ENCODE results near the gene CNTNAP2. TPM values are rescaled to one million over a fixed set of nuclear protein-coding genes. Genes with fewer than 3 reads are reported as not detected.

Gene CNTNAP2
- total and polyA plus RNA-seq, 2 of the 4 experiments (the other 2 are of a cell fraction): not detected

DNA sequence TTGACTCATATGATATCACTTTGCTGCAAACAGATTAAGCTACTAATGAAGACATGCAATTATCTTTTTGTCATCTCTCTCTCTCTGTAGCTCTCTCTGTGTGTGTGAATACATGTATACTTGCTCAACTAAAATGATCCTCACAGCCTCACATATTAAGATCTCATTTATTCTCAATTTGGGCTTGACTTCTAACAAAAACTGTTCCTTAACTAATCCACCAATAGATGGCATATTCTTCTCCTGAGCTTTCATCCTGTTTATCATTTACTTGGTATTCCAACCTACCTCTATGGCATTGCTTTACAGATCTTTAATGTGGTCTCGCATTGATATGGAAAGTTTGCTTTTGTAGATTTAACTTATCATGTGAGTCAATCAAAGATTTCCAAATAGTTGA is 540.4 kb downstream of the CNTNAP2 start:
- no peak overlapping the region for H3K18ac ChIP-seq (ENCODE audit: low read depth, low read length)
- H3K4me2 ChIP-seq (ENCODE audit: low read depth, low read length): no peak overlapping the region
- H2BK5ac ChIP-seq (ENCODE audit: low read depth, low read length, poor library complexity, severe bottlenecking): no peak overlapping the region
- no peak overlapping the region for H3K56ac ChIP-seq (ENCODE audit: extremely low read depth, insufficient read depth, low read length)
- H2AFZ ChIP-seq (replicated peaks; ENCODE audit: low read length, poor library complexity): no peak overlapping the region
- H3K23ac ChIP-seq (ENCODE audit: low read depth, low read length): no peak overlapping the region
- CTCF ChIA-PET: no interaction called here
- BruUV-seq (replicated peaks): no TSS peak
- no peak for ATAC-seq (ENCODE audit: low read depth)
- no peak overlapping the region for H3K4me3 ChIP-seq (ENCODE audit: insufficient read depth, low read depth, low read length)
- no CpG with 5 or more reads among the region's 1 CpG for WGBS, 2 experiments (ENCODE audit: extremely low coverage in 2 of 2, insufficient read length in 1 of 2)
- H2BK120ac ChIP-seq (ENCODE audit: low read depth, low read length): no peak overlapping the region
- H3K14ac ChIP-seq (replicated peaks; ENCODE audit: low read depth, low read length): no peak overlapping the region
- H2AK9ac ChIP-seq (replicated peaks; ENCODE audit: low read depth, low read length, poor library complexity): no peak overlapping the region
- H3K4ac ChIP-seq (ENCODE audit: low read depth, low read length): no peak overlapping the region
- TF ChIP-seq FOS (IDR thresholded peaks at IDR 0.05; ENCODE audit: low read depth, low read length) (no peak), MXI1 (IDR thresholded peaks at IDR 0.05; ENCODE audit: borderline replicate concordance, low read depth, low read length) (no peak), CHD1 (IDR thresholded peaks at IDR 0.05; ENCODE audit: low read depth, low read length) (no peak), BHLHE40 (IDR thresholded peaks at IDR 0.05; ENCODE audit: low read depth, low read length) (no peak), RAD21 (IDR thresholded peaks at IDR 0.05; ENCODE audit: low read length) (no peak), NFE2L2 (IDR thresholded peaks at IDR 0.05; ENCODE audit: low read depth, low read length) (no peak)
- no peak overlapping the region for H2AK5ac ChIP-seq (ENCODE audit: low read depth, low read length)
- H3K9me1 ChIP-seq (ENCODE audit: insufficient read depth, low read length): no peaks in the 10 kb centered on the region
- no peak overlapping the region for H4K91ac ChIP-seq (ENCODE audit: insufficient read depth, low read depth, low read length)
- dilution Hi-C loops (cut with HindIII; ENCODE audit: low sequenced_read_pairs, unreplicated experiment): no loop called here
- no peak overlapping the region for H4K8ac ChIP-seq (ENCODE audit: low read depth in 2 of 2, low read length in 2 of 2)
- H3K4me1 ChIP-seq (ENCODE audit: control insufficient read depth, insufficient read depth, low read length): no peaks in the 10 kb centered on the region
- H3K36me3 ChIP-seq (ENCODE audit: control insufficient read depth, insufficient read depth, low read length): no peaks in the 10 kb centered on the region
- no peaks in the 10 kb centered on the region for H4K20me1 ChIP-seq (ENCODE audit: insufficient read depth, low read length)
- no peak overlapping the region for H2BK20ac ChIP-seq (ENCODE audit: low read depth, low read length)
- intact Hi-C loops (cut with micrococcal nuclease): no loop called here
- no peak overlapping the region for H3K9ac ChIP-seq (ENCODE audit: low read depth, low read length)
- no peak overlapping the region for H4K5ac ChIP-seq (ENCODE audit: low read depth, low read length)
- in situ Hi-C loops (cut with MboI; ENCODE audit: low sequenced_read_pairs): no loop called here
- no peak for DNase-seq
- POLR2A ChIA-PET (ENCODE audit: unreplicated experiment): no interaction called here
- H3K79me1 ChIP-seq (ENCODE audit: low read depth in 1 of 2, low read length in 2 of 2): no peaks in the 10 kb centered on the region
- H3K9me3 ChIP-seq (ENCODE audit: control insufficient read depth, insufficient read depth, low read length): peaks cover 5% of the 10 kb centered on the region
- H2BK15ac ChIP-seq (ENCODE audit: low read depth, low read length): no peak overlapping the region
- no peak overlapping the region for H3K27ac ChIP-seq (ENCODE audit: insufficient read depth, low read length)
- H3K27me3 ChIP-seq (ENCODE audit: control insufficient read depth, insufficient read depth, low read length): no peaks in the 10 kb centered on the region
